Stimulated activated CD4-positive, alpha-beta T cell treated with anti-CD3 and anti-CD28 coated beads, Interleukin-12 subunit alpha, Interleukin-12 subunit beta, amount 100 ng/mL, for 48 hours (primary cell): ENCODE measurements around the gene MTNR1B.

ENCODE experiments used
- DNase-seq, 3 donors: peaks; one replicate each; pipeline ENCODE4 v3.0.0-alpha.2; 2020; ENCODE audit warnings: low read depth in 2 of 3, low spot score in 1 of 3

The MTNR1B gene

DNA sequence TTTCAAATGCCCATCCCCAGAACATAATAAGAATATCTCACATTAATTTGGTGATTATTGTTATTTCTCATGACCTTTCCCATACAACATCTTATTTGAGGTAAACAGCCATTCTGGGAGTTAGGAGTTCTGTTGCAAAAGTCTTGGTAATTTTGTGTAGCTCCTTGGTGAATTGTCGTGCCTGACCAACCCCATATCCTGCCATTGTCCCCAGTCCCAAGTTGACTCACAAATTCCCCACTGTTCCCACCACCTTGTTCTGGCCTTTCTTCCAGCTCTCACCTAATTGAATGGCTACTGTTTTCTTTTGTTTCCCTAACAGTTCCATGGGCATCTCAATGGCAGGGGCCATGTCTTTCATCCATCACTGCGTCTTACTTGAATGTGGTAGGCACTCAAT lies 8.0 kb downstream of the MTNR1B start:
- no peak for DNase-seq

DNA sequence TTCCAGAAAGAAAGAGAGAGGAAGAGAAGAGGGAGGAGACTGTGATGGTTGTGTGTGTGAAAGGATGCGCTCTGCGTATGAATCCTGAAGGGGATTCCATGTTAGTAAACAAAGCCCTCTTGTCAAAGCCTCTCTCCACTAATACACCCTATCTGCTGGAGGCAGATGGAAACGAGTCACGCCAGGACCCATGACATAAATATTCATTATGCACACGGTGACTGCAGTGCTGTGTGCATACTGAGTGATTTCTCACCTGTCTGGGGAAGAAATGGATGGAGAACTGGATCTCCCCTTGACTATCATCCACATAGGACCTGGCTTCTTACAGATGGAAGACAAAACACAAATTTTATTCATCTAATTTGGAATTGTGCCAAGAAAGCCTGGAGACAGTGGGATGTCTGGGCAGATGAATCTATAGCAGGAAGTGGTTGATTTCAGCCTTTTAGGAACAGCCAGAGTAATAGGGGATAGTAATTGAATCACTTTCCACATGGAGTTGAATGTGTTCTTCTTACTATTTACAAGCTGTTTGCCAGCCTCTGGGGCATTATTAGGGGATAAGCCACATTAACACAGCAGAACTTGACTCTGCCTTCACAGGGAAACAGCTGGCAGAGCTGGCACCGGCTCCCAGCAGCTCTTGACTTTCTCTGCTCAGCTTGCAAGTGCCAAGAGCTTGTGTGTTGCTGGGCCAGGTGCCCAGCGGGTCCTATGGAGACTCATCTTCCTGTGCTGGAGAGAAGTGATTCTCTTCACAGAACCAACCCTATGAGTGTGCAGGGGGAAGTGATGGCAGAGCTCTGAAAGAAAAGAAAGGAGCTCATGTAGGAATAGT lies 9.0 kb downstream of the MTNR1B start:
- DNase-seq = no peak

DNA sequence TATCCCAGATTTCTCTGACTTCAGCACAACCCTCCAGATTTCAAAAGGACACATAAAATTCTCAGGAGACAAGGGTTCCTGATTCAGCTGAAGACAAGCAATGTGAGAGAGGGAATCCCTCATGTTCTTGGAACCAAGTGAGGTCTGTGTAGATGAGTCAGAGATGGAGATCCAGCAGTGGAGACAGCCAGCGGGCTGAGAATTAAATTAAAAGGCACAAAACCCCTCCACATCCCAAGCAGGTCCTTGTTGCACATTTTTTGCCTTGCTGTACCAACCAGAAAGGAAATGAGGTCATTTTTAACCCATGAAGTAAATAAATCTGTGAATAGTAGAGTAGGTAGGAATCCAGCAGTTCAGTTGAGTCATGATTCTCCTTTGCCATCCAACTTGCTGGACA lies 9.7 kb downstream of the MTNR1B start:
- no peak for DNase-seq

DNA sequence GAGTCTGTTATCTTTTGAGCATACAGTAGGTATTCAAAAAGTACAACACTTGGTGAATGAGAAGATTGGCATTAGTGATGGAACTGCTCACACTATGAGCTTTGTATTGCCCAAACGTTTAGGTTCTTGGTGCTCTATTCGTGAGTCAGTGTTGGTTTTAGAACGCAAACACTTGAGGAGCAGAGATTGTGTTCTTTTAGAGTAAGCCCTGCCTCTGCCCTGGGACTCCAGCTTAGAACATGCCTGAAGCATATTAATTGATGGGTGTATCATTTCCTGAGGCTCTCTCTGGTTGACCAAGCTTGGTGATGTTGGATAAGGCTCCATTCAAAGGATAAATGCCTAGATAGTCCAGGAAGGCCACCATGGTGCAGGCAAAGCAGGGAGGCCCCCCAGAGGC lies 10.9 kb downstream of the MTNR1B start:
- no peak for DNase-seq

DNA sequence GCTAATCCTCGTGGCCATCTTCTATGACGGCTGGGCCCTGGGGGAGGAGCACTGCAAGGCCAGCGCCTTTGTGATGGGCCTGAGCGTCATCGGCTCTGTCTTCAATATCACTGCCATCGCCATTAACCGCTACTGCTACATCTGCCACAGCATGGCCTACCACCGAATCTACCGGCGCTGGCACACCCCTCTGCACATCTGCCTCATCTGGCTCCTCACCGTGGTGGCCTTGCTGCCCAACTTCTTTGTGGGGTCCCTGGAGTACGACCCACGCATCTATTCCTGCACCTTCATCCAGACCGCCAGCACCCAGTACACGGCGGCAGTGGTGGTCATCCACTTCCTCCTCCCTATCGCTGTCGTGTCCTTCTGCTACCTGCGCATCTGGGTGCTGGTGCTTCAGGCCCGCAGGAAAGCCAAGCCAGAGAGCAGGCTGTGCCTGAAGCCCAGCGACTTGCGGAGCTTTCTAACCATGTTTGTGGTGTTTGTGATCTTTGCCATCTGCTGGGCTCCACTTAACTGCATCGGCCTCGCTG lies 12.1 kb downstream of the MTNR1B start:
- DNase-seq = no peak

GRCh38 chr11:92986585-92986984 lies 17.1 kb downstream of the MTNR1B start:
- DNase-seq = no peak

GRCh38 chr11:92993004-92993403 lies 23.6 kb downstream of the MTNR1B start:
- no peak for DNase-seq

DNA sequence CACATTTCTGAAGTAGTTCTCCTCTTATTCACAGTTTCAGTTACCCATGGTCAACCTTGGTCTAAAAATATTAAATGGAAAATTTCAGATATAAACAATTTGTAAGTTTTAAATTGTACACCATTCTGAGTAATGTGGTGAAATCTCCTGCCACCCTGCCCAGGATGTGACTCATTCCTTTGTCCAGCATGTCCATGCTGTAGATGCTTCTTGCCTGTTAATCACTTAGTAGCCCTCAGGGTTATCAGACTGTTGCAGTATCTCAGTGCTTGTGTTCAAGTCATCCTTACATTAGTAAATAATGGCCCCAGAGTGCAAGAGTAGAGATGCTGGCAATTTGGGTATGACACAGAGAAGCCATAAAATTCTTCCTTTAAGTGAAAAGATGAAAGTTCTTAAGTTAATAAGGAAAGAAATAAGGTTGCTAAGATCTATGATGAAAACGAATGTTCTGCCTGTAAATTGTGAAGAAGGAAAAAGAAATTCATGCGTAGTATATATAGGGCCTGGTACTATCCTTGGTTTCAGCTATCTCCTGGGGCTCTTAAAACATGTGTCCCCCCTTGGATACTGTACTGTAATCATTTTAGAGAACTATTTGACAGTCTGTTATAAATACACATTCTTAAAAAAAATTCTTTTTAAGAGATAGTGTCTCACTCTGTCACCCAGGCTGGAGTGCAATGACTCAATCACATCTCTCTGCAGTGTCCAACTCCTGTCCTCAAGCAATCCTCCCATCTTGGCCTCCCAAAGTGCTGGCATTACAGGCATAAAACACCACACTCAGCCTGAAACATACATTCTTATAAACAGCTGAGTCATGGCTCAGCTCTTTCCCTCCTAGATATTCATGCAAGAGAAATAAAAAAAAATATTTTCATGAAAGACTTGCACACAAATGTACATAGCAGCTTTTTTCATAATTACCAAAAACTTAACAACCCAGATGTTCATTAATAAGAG lies 31.3 kb downstream of the MTNR1B start:
- no peak for DNase-seq

DNA sequence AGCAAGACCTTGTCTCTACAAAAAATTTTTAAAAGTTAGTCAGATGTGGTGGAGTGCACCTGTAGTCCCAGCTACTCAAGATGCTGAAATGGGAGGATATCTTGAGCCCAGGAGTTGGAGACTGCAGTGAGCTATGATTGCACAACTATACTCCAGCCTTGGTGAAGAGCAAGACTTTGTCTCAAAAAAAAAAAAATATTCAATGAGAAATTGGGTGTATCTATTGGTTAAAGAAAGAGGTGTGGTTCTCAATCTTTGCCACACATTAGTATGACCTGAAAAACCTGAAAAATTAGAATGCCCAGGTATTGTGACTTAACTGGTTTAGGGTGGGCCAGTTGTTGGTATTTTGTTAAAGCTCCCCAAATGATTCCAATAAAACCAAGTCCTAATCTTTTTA lies 32.4 kb downstream of the MTNR1B start:
- DNase-seq = no peak

DNA sequence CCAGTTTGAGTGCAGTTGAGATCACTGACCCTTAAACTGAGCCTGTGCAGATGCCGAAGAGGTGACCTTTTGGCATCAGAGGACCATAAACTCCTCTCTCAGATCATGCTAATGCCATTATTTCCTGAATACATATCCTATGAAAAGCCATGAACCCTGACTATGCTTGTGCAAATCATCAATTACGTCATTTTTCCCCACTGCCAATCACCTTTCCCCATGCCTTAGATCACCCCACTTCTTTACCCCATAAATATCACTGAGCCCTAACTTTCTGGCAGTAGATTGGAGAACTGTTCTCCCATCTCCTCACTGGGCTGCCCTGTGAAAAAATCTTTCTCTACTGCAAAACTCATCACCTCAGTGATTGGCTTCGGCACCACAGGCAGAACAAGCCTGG lies 32.9 kb downstream of the MTNR1B start:
- no peak for DNase-seq

DNA sequence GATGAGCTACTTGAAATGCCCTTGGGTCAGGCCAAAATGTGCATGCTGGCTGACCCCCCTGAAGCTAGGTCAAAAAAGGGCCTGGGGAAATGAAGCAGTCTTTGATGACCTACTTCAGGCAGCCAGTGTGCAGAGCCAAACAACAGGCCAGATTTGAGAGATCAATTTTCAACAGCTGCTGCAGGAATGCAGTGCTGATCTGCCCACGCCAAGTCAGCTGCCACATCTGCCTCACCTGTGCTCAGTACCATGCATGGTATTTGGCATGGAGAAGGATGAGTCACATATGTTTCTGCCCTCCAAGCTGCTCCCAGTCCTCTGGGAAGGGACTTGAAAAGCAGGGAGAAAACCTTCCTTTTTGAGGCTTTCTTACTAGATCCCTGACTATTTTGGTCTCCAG lies 35.8 kb downstream of the MTNR1B start:
- DNase-seq = no peak

DNA sequence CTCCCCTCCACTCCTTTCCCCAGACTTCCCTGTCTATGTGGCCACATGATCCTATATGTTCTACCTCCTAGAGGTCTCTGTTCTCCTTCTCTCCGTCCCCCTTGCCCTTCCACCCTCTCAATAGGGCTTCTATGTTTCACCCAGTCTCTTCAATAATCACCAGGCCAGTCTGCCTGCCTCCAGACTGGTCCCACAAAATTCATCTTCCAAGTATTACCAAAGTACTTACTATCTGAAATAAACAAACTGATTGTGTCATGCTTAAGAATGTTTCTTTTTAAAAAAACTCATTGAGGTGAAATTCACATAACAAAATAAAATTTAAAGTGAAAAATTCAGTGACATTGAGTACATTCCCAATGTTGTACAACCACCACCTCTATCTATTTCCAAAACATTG lies 44.2 kb downstream of the MTNR1B start:
- DNase-seq = no peak

DNA sequence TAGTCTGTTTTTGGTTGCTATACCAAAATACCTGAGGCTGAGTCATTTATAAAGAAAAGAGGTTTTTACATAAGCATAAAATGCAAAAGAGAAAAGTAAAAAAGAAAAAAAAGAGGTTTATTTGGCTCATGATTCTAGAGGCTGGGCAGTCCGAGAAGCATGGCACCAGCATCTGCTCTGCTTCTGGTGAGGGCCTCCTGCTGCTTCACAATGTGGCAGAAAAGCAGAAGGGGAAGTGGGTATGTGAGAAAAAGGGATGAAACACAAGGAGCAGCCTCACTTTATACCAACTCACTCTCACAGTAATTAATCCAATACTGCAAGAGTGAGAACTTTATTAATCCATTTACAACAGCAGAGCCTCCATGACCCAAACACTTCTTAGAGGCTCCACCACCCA lies 47.1 kb downstream of the MTNR1B start:
- DNase-seq = no peak

DNA sequence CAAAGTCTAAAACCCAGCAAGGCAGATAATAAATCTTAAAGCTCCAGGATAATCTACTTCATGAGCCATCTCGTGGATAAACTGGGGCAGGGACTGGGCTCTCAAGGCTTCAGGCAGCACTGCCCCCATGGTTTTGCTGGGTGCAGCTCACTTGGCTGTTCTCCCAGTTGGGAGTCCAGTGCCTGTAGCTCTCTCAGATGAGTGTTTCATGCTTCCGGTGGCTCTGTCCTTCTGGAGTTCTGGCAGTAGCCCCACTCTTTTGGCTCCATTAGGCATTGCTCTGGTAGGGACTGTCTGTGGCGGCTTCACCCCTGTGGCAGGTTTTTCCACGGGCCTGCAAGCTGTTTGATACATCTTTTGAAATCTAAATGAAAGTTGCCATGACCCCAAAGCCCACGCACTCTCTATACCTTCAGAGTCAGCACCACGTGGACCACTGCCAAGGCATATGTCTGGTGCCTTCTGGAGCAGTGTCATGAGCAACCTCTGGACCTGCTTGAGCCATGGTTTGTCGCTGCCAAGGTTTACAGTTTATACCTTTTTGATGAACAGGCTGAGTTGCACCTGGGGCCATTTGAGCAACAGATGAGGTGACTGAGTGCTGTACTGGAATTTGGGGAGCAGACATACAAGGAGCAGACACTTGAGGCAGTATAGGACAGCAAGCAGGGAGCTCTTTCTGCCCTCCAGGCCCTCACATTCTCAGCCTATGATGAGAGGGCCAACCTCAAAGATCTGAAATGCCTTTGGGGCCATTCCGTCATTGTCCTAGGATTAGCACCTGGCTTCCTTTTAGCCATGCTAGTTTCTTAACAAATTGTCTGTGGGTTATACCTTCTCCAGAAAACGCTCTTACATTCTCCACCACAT lies 48.6 kb downstream of the MTNR1B start:
- DNase-seq = no peak

DNA sequence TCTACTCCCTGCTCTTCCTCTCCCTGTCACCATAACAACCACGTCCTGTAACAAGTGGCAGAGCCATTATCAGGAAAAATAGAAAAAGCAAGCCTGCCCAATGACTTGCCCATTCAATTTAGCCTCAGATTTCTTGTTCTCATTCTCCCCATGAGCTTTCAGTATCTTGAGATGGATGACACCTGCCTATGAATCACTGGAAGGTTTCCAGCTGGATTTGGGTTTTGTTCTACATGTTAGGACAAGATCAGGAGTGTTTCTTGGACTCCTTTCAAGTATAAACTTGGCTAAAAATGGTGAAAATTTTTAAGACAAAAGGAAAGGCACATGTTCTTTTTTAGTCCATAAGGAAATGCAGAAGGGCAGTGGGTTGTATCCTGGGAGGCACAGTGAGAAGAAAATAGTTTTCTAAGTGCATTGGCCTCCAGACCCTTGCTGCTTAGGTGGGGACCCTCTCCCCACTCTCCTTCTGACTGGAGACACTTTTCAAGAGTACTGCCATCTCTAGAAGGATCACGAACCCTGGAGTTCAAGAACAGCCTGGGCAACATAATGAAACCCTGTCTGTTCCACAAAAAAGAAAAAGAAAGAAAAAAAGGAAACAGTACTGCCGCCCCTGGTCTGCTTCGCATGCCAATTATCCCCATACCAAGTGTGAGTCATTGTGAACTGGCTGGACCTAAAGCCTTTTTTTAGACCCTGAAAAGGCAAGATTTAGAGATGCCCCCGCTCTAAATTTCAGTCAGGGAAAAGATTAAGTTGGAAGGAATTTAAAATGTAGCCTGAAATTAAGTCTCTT lies 51.0 kb downstream of the MTNR1B start:
- no peak for DNase-seq

- DNase-seq = no peak
These were observed 54.9 kb downstream of the MTNR1B start for GRCh38 chr11:93024369-93024768.

- DNase-seq = no peak
These were observed 56.3 kb downstream of the MTNR1B start for GRCh38 chr11:93025558-93026255.

DNA sequence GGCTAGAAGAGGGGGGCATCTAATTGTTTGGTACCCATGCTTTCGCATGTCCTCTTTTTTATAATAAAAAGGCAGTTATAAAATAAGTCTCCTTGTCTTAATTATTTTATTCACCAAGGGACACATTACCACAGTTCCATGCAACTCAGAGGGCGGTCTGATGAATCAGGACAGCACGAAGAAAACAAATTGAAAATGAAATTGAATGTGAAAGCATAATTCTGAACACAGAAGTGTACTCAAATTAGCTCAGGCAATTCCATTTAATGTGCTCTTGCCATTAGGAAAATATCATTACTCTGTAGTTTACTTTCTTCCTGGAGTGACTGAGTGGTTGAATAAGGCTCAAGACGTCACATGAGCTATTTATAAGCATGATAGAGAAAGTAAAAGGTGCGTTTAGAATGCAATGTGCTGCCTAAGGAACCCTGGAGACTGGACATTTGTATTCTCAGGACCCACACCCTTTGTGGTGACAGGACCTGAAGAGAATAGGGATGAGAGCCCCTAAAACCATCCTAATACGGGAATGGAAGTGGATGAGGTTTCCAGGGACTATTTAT lies 59.6 kb downstream of the MTNR1B start:
- no peak for DNase-seq

DNA sequence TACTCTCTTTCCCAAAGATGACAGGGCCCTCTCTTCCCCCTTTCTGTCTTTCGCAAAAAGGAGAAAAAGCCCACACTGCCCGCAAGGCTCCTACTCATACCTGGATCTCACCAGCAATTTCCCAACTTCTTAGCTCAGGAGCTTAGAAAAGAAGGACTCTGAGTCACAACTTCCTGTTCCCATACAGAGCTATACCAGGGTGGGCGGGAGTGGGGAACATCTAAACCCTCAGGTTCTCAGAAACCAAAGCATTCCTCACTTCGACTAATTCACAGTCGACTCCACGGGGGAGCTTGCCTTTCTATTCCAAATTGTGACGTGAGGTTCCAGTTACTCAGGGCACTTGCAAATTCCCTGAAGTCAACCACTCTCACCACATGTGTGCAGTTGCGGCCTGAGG lies 61.9 kb downstream of the MTNR1B start:
- DNase-seq = peak in 1 of 3 donors; percentile 5
